ENCODE data around the gene MEAK7. TPM values are rescaled to one million over a fixed set of nuclear protein-coding genes. Genes with fewer than 3 reads are reported as not detected.

MEAK7 gene
- total and polyA plus RNA-seq, 2 of the 4 experiments (the other 2 are of a cell fraction): 27.4 to 39.0 TPM

- intact Hi-C loops (cut with micrococcal nuclease): no loop called here
- H4K8ac ChIP-seq (ENCODE audit: low read depth in 2 of 2, low read length in 2 of 2): no peak overlapping the region
- H3K4me2 ChIP-seq (ENCODE audit: low read depth, low read length): no peak overlapping the region
- H4K20me1 ChIP-seq (ENCODE audit: insufficient read depth, low read length): no peaks in the 10 kb centered on the region
- no peak overlapping the region for H3K14ac ChIP-seq (replicated peaks; ENCODE audit: low read depth, low read length)
- H2BK5ac ChIP-seq (ENCODE audit: low read depth, low read length, poor library complexity, severe bottlenecking): no peak overlapping the region
- dilution Hi-C loops (cut with HindIII; ENCODE audit: low sequenced_read_pairs, unreplicated experiment): no loop called here
- no peak overlapping the region for H4K5ac ChIP-seq (ENCODE audit: low read depth, low read length)
- H3K9me3 ChIP-seq (ENCODE audit: control insufficient read depth, insufficient read depth, low read length): peaks cover 10% of the 10 kb centered on the region
- H3K9ac ChIP-seq (ENCODE audit: low read depth, low read length): no peak overlapping the region
- no peak overlapping the region for H2BK15ac ChIP-seq (ENCODE audit: low read depth, low read length)
- H3K9me1 ChIP-seq (ENCODE audit: insufficient read depth, low read length): 0 out of 2 replicates have a peak, but pooled peaks cover 6% of the 10 kb centered on the region
- H3K27me3 ChIP-seq (ENCODE audit: control insufficient read depth, insufficient read depth, low read length): no peaks in the 10 kb centered on the region
- no peak overlapping the region for H3K56ac ChIP-seq (ENCODE audit: extremely low read depth, insufficient read depth, low read length)
- no TSS peak for BruUV-seq (replicated peaks)
- ChIA-PET POLR2A (ENCODE audit: unreplicated experiment) (no interaction called here), CTCF (no interaction called here)
- H2AK5ac ChIP-seq (ENCODE audit: low read depth, low read length): no peak overlapping the region
- no peak overlapping the region for H3K23ac ChIP-seq (ENCODE audit: low read depth, low read length)
- ATAC-seq (ENCODE audit: low read depth): no peak
- no peaks in the 10 kb centered on the region for H3K4me1 ChIP-seq (ENCODE audit: control insufficient read depth, insufficient read depth, low read length)
- H2AK9ac ChIP-seq (replicated peaks; ENCODE audit: low read depth, low read length, poor library complexity): no peak overlapping the region
- no peak overlapping the region for H2BK20ac ChIP-seq (ENCODE audit: low read depth, low read length)
- peaks cover 33% of the 10 kb centered on the region for H3K36me3 ChIP-seq (ENCODE audit: control insufficient read depth, insufficient read depth, low read length)
- no peak overlapping the region for H3K4ac ChIP-seq (ENCODE audit: low read depth, low read length)
- H2AFZ ChIP-seq (replicated peaks; ENCODE audit: low read length, poor library complexity): no peak overlapping the region
- no peak overlapping the region for H3K18ac ChIP-seq (ENCODE audit: low read depth, low read length)
- DNase-seq: no peak
- no peak overlapping the region for H2BK120ac ChIP-seq (ENCODE audit: low read depth, low read length)
- no peak overlapping the region for H3K27ac ChIP-seq (ENCODE audit: insufficient read depth, low read length)
- H3K79me1 ChIP-seq (ENCODE audit: low read depth in 1 of 2, low read length in 2 of 2): peaks cover 13 to 33% of the 10 kb centered on the region in 2 experiments
- in situ Hi-C loops (cut with MboI; ENCODE audit: low sequenced_read_pairs): no loop called here
- TF ChIP-seq MXI1 (IDR thresholded peaks at IDR 0.05; ENCODE audit: borderline replicate concordance, low read depth, low read length) (no peak), POLR2A (IDR thresholded peaks at IDR 0.05; ENCODE audit: low read depth, low read length) (no peak), NFE2L2 (IDR thresholded peaks at IDR 0.05; ENCODE audit: low read depth, low read length) (no peak), RCOR1 (IDR thresholded peaks at IDR 0.05; ENCODE audit: insufficient replicate concordance, low read length) (no peak), BHLHE40 (IDR thresholded peaks at IDR 0.05; ENCODE audit: low read depth, low read length) (no peak), FOS (IDR thresholded peaks at IDR 0.05; ENCODE audit: low read depth, low read length) (no peak), MAZ (IDR thresholded peaks at IDR 0.05; ENCODE audit: borderline replicate concordance, low read depth, low read length) (no peak), RAD21 (IDR thresholded peaks at IDR 0.05; ENCODE audit: low read length) (no peak), RFX5 (IDR thresholded peaks at IDR 0.05; ENCODE audit: low read depth, low read length) (no peak), ELK1 (IDR thresholded peaks at IDR 0.05; ENCODE audit: borderline replicate concordance, low read depth, low read length) (no peak), CHD1 (IDR thresholded peaks at IDR 0.05; ENCODE audit: low read depth, low read length) (no peak), SMC3 (IDR thresholded peaks at IDR 0.05; ENCODE audit: low read depth, low read length) (no peak), MAFK (IDR thresholded peaks at IDR 0.05; ENCODE audit: low read depth, low read length) (no peak), CEBPB (IDR thresholded peaks at IDR 0.05; ENCODE audit: low read depth, low read length) (no peak), CTCF (conservative IDR thresholded peaks at IDR 0.05; ENCODE audit: low read depth, low read length) (no peak), USF2 (IDR thresholded peaks at IDR 0.05; ENCODE audit: low read depth, low read length) (no peak)
- 79% methylated on average over 3 of the region's 6 CpGs; no CpG with 5 or more reads in 1 of the 2 experiments for WGBS, 2 experiments (ENCODE audit: extremely low coverage in 2 of 2, insufficient read length in 1 of 2)
- H3K4me3 ChIP-seq (ENCODE audit: insufficient read depth, low read depth, low read length): no peak overlapping the region
- H4K91ac ChIP-seq (ENCODE audit: insufficient read depth, low read depth, low read length): no peak overlapping the region
Measured at GRCh38 chr16:84465154-84465553, 39.3 kb downstream of the MEAK7 start.
